ENCODE results near the gene C2CD2.
"Not testable (repeated sequence)": the region's sequence is repeated elsewhere in the genome, so short reads cannot be mapped to it uniquely, and the experiment has no call there.

The C2CD2 gene

DNA sequence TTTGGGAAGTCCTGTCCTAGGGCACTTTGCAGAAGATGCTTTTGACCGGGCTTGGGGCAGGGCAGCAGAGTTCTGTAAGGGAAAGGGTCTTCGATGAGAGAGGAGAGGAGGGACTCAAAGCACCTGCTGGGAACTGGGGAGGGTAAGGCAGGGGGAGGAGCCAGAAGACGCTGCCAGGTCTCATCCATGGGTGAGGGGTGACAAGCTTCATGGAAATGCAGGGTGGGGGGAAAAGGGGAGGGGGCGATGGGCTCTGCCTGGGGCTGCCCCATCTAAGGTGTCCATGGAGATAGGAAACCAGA is 20.9 kb upstream of the C2CD2 start:
- DNase-seq (ENCODE audit: low spot score), result no peak

DNA sequence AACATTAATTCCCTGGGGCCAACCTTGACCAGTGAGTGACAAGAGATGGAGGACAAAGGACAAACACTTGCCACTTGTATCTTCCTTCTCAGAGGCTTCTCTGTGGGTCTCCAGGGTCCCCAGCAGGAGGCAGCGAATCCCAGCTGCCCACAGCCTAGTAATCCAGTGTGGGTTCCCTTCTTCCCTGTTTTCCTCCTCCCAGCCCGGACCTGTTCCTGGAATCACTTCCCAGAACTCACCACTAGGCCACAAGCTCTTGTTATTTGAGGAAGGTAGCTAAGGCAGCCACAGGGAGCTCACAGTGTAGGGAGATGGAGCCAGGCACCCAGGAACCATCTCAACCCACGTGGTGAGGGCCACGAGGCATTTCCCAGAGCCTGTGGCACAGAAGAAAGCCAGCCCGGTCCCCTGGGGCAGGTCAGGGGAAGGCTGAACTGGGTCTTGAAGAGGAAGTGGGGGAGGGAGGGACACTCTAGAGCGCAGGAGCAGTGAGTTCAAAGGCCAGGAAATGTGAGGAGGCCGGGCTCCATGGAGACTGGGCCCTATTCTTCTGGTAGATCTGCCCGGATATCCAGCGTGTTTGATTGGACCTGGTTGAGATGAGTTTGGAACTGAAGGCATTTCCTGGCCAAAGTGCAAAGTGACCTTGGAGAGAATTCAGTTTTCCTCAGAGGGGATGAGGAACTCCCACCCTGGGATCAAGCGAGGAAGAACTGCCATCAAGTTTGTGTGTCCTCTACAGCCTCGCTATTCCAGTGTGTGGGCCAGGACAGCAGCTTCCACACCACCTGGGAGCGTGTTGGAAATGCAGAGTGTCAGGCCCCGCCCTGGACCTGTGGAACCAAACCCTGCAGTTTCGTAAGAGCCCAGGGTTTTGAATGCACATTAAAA is 20.3 kb upstream of the C2CD2 start:
- DNase-seq (ENCODE audit: low spot score), result no peak

DNA sequence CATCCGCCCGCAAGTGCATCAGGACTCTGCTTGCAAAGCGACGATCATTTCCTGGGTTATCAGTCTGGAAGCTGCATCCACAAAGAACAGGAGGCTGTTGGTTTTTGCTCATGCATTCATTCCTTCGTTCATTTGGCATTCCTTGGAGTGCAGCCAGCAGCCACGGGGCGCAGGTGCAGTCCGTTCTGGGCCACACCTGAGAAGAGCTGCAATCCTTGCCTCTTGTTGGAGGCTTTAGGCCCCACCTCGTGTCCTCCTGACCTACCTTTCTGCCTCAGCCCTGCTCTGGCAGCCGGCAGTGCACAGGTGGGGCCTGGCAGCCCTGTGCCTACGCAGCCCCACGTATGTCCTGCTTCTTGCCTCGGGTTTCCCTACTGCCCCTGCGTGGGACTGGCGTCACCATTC is 19.6 kb upstream of the C2CD2 start:
- DNase-seq (ENCODE audit: low spot score), result no peak

DNA sequence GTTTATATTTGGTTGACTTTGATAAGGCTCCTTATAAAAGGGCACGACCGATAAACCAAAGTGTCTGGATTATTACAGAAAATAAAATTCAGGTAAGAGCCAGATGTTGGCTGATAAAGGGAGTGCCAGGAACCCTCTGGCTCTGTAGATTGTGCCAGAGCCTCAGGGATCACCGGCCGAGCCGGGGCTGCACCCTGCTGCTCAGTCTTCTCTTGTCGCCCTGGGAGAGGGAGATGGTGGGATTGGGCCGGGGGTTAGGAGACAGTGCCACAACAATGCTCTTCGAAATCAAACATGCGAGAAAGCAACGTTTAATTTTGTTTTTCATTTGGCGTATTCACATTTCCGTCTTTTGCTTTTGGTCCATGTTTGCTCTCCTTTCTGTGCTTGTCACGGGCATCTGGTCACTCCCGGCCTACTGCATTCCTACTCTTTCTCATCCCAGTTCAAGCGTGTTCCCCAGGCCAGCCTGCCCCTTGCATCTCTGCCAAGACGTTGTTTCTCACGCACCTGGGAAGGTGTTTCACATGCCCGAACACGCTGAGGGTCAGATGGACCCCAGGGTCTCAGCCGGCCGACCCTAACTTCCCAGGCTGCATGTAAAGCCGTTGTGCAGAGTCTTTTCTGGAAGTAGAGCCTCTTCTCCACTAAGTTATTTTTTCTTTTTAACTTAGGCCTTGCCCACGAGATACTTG is 18.8 kb upstream of the C2CD2 start:
- DNase-seq (ENCODE audit: low spot score), result no peak

DNA sequence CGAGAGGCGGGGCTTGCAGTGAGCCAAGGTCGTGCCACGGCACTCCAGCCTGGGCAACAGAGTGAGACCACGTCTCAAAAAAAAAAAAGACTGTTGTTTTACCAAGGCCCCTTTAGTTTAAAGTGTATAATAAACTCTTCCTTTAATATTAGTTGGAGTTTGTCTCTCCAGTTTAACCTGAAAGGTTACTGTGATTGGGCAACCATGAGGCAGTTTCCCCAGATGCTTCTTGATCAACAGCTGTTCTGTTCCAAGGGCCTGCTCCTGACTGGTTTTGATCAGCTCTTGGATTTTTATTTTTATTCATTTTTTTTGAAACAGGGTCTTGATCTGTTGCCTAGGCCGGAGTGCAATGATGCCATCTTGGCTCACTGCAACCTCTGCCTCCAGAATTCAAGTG is 18.1 kb upstream of the C2CD2 start:
- DNase-seq (ENCODE audit: low spot score), result no peak

DNA sequence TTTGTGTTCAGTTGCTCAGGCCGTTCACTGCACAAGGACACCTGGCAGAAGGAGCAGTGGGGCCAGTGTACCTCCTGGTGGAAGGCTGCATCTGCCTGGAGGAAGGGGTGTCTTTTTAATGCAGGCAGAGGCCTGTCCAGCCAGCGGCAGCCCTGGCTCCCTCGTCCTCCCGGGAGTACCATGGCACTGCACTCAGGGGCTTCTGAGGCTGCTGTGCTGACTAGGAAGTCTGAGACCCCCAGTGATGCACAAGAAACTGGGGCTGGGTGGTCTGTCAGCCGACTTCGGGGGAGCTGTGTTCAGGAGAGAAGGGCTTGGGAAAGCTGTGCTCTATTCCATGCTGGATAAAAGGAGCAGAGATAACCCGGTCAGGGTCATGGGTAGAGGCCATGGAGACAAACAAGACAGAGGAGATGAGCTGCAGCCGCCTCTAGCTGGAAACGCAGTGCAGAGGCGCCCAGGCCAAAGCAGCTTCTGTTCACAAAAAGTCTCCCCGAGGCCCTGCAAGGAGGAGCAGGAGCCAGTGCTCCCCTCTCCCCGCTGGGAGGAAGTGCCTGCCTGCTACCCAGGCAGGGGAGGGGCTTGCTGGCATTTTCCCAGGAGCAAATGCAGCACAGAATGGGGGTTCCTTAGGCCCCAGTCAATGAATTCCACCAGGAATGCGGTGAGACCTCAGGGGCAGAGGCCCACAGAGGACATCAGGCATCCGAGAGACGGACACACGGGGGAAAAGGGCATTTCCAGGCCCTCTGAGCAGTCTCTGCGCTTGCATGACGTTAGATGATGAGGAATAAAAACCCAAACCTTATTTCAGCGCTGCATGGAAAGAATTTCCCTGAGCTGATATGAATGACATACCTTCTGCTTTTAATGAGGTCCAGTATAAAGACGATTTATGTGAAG is 17.2 kb upstream of the C2CD2 start:
- DNase-seq (ENCODE audit: low spot score), result no peak

DNA sequence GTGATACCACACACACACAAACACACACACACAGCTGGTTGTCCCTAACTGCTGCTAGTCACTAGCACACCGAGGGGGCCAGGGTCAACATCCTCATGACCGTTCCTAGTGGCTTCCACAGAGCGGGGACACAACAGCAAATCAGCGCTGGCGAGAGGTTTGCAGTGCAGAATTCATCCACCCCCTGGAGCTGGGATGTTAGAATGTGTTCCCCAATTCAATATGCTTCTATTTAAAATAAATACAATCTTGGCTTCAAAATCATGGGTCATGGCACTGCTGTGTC is 16.2 kb upstream of the C2CD2 start:
- no peak for DNase-seq (ENCODE audit: low spot score)

DNA sequence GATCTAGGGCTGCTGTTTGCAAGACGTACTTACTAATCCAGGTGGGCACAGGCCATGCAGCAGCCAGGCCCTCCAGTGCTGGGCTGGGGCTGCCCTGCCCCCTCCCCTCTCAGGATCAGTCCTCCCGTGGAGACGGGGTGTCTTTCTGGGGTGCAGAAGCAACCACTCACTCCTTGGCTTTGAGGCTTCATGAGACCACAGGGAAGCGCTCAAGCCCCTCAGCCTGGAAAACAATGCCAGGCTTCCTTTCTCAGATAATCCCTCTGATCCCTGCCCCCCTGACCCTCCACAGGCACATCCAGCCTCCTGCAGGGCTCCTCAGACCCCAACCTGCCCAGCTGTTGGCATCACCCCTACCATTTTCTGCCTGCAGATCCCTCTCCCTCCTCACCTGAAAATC is 13.9 kb upstream of the C2CD2 start:
- no peak for DNase-seq (ENCODE audit: low spot score)

DNA sequence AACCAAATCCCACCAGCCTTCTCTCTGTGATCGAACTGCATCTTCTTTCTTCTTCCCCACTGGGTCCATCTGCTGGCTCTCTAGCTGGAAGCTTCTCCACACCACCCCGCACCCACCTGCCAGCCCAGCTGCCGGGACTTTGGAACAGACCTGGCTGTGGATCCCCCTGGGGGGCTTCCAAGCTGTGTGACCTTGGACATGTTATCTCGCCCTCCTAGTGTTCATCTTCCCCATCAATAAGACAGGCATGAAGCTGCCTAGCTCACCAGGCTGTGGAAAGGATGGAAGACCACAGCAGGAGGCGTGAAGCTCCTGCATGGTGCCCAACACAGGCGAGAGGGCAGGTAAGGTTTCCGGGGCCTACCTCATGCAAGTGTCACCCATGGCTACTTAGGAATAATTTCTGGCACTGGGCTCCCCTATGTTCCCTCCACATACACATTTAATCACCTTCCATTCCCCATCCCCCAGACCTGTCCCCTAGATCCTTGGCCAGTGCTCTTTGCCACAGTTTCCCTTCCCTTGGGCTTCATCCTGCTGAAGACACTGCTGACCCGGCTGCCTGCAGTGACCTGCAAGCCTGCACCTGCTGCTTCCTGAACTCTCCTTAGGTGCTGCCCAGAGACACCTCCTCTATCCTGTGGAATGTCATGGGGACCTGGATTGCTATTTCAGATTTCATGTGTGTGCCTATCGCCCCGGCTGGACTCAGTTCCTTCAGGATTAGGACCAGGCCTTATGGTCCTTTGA is 13.2 kb upstream of the C2CD2 start:
- no peak for DNase-seq (ENCODE audit: low spot score)

DNA sequence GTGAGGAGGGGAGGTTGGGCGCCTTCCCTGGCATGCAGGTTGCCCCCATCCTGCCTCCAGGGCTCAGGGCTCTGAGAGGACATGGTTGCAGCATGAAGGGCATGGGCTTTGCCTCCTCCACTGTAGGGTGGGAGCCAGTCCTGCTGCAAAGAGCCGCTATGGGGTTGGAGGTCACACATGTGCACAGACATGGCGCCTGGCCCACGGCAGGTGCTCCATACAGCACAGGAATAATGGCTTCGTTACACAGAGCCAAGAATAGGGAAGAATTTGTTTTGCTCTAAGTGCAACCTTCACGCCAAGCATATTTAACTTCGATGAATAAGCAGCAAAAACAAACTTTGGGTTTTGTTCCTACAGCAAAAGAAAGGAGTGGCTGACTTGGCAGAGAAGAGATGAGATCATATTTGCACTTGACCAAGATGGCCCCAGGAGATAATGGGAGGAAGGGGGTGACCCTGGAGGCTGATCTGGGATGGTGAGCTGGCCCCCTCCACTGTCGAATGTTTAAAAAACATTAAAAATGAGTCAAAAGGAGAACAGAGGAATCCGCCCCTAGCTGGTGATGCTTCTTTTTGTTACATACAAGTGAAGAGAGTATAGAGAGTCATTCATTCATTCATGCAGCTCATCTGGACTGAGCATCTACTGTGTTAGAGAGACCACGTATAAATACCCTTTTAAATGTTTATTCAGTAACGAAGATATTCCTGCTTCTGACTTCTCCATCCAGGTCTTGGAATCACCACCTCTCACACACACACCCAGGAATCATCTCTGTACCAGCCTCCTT is 12.4 kb upstream of the C2CD2 start:
- DNase-seq (ENCODE audit: low spot score), result no peak

DNA sequence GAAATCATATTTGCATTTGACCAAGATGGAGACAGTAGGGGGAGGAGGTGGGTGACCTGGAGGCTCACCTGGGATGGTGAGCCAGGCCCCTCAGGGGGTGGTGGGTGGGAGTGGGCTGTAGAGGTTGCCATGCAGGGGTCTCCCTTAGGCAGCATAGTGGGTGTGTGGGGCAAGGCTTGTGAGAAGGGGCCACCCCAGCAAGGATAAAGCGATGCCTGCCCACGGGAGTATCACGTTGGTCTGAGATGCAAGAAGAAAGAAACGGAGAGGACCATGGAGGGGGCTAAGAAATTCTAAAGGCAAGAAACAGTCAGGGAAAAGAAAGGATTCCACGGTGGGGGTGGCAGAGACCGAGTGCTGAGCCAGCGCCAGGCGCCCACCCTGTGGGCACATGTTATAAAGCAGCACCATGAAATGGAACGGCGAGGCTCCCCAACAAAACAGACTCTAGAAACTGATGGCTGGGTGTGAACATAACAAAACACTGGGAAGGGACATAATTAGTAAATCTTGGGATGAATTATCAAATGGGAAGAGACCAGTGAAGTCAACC is 11.7 kb upstream of the C2CD2 start:
- no peak for DNase-seq (ENCODE audit: low spot score)

DNA sequence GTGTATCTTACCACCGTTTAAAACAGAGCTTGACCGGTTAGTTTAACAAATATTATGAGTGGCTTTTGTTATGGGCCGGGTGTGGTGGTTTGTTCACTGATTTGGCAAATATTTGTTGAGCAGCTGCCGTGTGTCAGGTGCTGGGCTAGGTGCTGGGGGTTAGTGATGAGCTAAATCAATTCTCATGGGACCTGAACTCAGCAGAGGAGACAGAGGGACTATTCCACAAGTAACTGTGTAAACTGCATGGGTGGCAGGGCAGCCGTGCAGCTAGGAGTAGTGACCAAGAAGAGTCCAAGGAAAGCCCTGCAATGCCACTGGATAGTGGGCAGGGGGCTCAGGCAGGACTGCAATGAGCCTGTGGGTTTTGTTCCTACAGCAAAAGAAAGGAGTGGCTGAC is 11.2 kb upstream of the C2CD2 start:
- DNase-seq (ENCODE audit: low spot score), result peak; percentile 39

DNA sequence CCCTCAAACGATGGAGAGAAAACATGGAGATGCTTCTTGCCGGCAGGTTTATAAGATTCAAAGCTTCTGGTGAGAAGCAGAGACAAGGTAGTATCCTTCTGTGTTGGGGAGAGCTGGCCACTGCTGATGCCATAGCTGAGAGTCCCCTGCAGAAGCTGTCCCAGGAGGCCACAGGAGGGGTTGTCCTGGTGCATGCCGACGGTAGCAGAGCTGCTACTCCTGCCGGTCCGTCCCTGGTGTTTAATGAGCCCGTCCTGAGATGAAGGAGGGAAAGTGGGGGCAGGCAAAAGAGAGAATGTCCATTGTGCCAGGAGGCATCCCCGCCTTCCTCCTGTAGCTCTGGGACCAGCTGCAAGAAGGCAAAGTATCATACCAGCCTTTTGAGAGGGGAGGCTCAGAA is 10.4 kb upstream of the C2CD2 start:
- DNase-seq (ENCODE audit: low spot score), result no peak

DNA sequence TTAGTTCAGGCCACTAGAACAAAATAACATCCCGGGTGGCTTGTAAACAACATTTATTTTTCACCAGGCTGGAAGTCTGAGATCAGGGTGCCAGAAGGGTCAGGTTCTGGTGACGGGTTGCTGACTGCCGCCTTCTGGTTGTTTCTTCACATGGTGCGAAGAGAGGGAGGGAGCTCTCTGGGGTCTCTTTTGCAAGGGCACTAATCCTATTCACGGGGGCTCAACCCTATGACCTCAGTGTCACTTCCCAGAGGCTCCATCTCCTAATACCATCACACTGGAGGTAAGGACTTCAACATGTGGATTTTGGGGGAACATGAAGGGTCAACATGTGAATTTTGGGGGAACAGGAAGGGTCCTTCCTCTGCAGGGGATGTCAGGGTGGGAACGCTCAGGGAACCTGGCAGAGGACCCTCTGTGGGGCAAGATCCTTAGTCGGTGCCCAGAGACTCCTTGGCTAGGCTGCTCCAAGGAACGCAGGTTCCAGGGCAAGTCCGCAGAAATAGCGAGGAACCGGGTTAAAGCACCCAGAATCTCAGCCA is 8.7 kb upstream of the C2CD2 start:
- no peak for DNase-seq (ENCODE audit: low spot score)

DNA sequence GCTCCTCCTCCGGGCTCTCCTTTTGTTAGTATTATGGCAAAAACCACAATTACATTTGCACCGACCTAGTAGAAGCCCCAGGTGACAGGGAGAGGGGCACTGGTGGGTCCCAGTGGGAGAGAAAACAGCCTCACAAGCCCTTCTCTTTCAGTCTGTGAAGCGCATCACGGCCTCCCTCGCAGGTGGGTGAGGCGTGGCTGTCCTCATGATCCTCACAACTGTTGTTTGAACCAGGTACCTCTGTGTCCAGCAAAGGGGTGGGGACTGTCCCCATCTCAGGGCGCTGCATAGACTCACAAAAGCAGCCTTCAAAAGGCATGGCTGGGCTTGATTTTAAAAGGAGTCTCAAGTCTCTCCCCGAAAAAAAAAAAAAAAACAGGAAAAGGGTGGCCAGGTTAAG is 7.9 kb upstream of the C2CD2 start:
- DNase-seq (ENCODE audit: low spot score), result no peak

DNA sequence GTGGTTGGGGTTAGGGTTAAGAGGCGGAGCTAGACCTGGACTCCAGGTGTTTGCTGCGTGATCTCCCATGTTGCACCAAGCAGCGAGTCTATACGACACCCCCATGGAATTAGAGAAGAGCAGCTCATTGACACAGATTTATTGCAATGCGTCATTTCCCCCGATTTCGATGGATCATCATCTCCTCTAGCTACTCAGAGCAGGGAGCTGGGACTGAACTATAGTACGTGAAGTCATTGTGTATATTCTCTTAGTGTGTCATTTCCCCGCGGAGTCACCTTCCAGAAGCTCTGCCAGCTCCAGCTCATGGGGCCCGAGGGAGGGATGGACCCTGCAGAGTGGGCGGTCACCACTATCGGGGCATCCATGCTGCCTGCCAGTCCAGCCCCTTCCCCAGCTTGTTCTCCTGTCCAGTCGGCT is 7.5 kb upstream of the C2CD2 start:
- no peak for DNase-seq (ENCODE audit: low spot score)

DNA sequence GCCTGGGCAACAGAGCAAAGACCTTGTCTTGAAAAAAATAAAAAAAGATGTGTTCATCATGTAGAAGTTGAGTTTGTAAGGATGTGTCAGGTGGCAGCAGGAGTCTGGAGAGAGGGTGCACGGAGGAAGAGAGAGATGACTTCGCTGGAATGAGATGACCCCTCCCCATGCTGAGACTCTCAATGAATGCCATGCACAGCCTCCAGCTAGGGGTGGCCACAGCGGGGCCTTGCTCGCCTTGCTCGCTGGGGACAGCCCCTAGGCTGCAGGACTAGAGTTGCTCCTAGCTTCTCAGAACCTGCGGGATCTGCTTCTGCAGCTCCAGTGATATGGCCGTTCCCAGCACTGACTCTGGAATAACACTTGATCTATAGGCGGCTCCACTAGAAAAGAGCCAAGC is 6.6 kb upstream of the C2CD2 start:
- no peak for DNase-seq (ENCODE audit: low spot score)

DNA sequence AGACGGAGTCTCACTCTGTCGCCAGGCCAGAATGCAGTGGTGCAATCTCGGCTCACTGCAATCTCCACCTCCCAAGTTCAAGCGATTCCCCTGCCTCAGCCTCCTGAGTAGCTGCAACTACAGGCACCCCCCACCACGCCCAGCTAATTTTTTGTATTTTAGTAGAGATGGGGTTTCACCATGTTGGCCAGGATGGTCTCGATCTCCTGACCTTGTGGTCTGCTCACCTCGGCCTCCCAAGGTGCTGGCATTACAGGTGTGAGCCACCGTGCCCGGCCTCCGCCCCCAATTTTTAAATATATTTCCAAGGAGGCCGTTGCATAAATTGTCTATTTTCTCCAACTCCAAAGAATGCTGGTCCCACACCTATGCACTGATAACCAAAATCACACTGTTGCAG is 5.9 kb upstream of the C2CD2 start:
- not testable (repeated sequence) for DNase-seq (ENCODE audit: low spot score)

DNA sequence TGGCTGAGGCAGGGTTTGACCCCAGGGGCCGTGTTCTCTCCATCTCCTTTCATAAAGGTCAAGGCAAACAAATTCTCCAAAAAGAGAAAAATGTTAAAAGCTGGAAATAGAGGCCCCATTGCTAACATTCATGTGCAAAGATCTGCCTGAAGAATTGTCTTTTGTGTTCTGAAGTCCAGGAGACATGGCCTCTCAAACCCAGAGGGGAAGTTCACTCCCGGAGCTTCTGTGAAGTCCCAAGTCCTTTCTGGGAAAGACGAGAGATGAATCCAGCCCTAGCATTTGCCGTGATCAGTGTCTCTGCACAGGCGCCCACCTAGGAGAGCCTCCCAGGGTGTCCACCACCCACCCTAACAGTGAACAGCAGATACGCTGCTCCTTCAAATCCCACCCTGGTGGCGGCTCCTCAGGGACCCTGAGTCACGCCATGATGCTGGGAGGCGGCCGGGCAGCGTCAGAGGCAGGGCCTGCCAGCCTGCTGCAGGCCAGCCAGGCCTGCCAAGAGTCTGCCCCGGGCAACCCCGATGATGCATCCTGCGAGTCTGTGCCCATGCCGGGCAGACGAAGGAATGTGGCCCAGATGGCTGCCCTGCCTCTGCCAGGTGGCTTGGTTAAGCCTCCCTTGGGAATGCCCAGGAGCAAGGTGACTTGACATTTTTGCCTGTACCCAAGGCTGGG is 5.2 kb upstream of the C2CD2 start:
- DNase-seq (ENCODE audit: low spot score), result no peak
